Measurements from ENCODE around the gene NELFB. TPM values are rescaled to one million over a fixed set of nuclear protein-coding genes. Genes with fewer than 3 reads are reported as not detected.
A peak's percentile ranks its signal among the peaks of the same experiment; 100 is the strongest.

NELFB gene
- 10 to 100 TPM; 70.8 to 75.3 TPM for total RNA-seq

GRCh38 chr9:137254624-137255447, at the start of gene NELFB:
Gene NELFB, plus strand, starts transcription at chr9:137255327.
- DNase-seq (peak; percentile 96), ATAC-seq (peak; percentile 86)
- Mint-ChIP-seq H3K36me3 (peaks cover 12% of the 10 kb centered on the region), H3K4me1 (peaks cover 17% of the 10 kb centered on the region), H3K4me3 (peak within 1 kb of the TSS; percentile 91), H3K9me3 (ENCODE audit: low read depth) (no peaks in the 10 kb centered on the region), H3K27ac (peak within 1 kb of the TSS; percentile 87), H3K27me3 (no peaks in the 10 kb centered on the region)
- CTCF ChIA-PET, result interaction anchor here (1.0 to 5.4 kb wide), 11 partner anchors 9 to 413 kb away, joined by 3 to 46 read pairs (median 4); partner anchors contain the start of genes AJM1, ANAPC2, CYSRT1 and EXD3

GRCh38 chr9:137206602-137207001, 48.5 kb upstream of the NELFB start:
- CTCF ChIA-PET, result interaction anchor here (1.0 to 8.1 kb wide), 5 partner anchors 16 to 34 kb away, joined by 4 to 55 read pairs (median 7); partner anchors contain the start of genes ANAPC2, RNF224, SSNA1 and TUBB4B
- Mint-ChIP-seq H3K9me3 (ENCODE audit: low read depth) (no peaks in the 10 kb centered on the region), H3K27me3 (no peaks in the 10 kb centered on the region), H3K4me1 (peaks cover 38% of the 10 kb centered on the region), H3K36me3 (peaks cover 17% of the 10 kb centered on the region), H3K4me3 (peak overlapping the region; percentile 96), H3K27ac (peak overlapping the region; percentile 94)
- DNase-seq (no peak), ATAC-seq (no peak)

GRCh38 chr9:137211532-137211931, 43.6 kb upstream of the NELFB start:
- H3K36me3 Mint-ChIP-seq, result peaks cover 14% of the 10 kb centered on the region
- CTCF ChIA-PET, result interaction anchor here (1.2 to 1.3 kb wide), 2 partner anchors 25 to 34 kb away, joined by 3 read pairs; no protein-coding TSS in a partner anchor

GRCh38 chr9:137212520-137212919, 42.6 kb upstream of the NELFB start:
- Mint-ChIP-seq H3K4me1 (peaks cover 2% of the 10 kb centered on the region), H3K4me3 (no peak overlapping the region), H3K9me3 (ENCODE audit: low read depth) (no peaks in the 10 kb centered on the region), H3K27me3 (no peaks in the 10 kb centered on the region), H3K36me3 (peaks cover 9% of the 10 kb centered on the region), H3K27ac (no peak overlapping the region)
- CTCF ChIA-PET, result interaction anchor here (1.2 to 1.3 kb wide), 2 partner anchors 24 to 35 kb away, joined by 3 read pairs; no protein-coding TSS in a partner anchor
- DNase-seq, result no peak
- ATAC-seq, result no peak

More at GRCh38 chr9:137211532-137211931, 43.6 kb upstream of the NELFB start:
- Mint-ChIP-seq H3K27me3 (no peaks in the 10 kb centered on the region), H3K9me3 (ENCODE audit: low read depth) (no peaks in the 10 kb centered on the region), H3K27ac (no peak overlapping the region), H3K4me1 (peaks cover 12% of the 10 kb centered on the region), H3K4me3 (no peak overlapping the region)
- DNase-seq, result no peak
- ATAC-seq, result no peak

- DNase-seq (no peak), ATAC-seq (no peak)
- Mint-ChIP-seq H3K27me3 (no peaks in the 10 kb centered on the region), H3K4me3 (no peak overlapping the region), H3K9me3 (ENCODE audit: low read depth) (no peaks in the 10 kb centered on the region), H3K4me1 (no peaks in the 10 kb centered on the region), H3K27ac (no peak overlapping the region), H3K36me3 (peaks cover 8% of the 10 kb centered on the region)
- CTCF ChIA-PET, result interaction anchor here (1.1 kb wide), 1 partner anchor 9 kb away, joined by 4 read pairs; the partner anchor contains the start of gene RNF208
Observed at GRCh38 chr9:137213160-137214060, 41.7 kb upstream of the NELFB start.

GRCh38 chr9:137214620-137215019, 40.5 kb upstream of the NELFB start:
- ATAC-seq (no peak), DNase-seq (no peak)
- Mint-ChIP-seq H3K4me1 (no peaks in the 10 kb centered on the region), H3K36me3 (peaks cover 4% of the 10 kb centered on the region), H3K27ac (no peak overlapping the region), H3K9me3 (ENCODE audit: low read depth) (no peaks in the 10 kb centered on the region), H3K27me3 (no peaks in the 10 kb centered on the region), H3K4me3 (no peak overlapping the region)
- CTCF ChIA-PET, result interaction anchor here (1.1 kb wide), 1 partner anchor 8 kb away, joined by 4 read pairs; the partner anchor contains the start of gene RNF208

GRCh38 chr9:137215196-137215986, 39.7 kb upstream of the NELFB start:
- H3K4me3 Mint-ChIP-seq, result no peak overlapping the region
- peaks cover 2% of the 10 kb centered on the region for H3K36me3 Mint-ChIP-seq
- no peaks in the 10 kb centered on the region for H3K4me1 Mint-ChIP-seq
- no peak overlapping the region for H3K27ac Mint-ChIP-seq
- DNase-seq (no peak), ATAC-seq (no peak)
- CTCF ChIA-PET, result no interaction called here
- no peaks in the 10 kb centered on the region for H3K27me3 Mint-ChIP-seq
- no peaks in the 10 kb centered on the region for H3K9me3 Mint-ChIP-seq (ENCODE audit: low read depth)

- DNase-seq, result no peak
- Mint-ChIP-seq H3K27me3 (no peaks in the 10 kb centered on the region), H3K4me1 (no peaks in the 10 kb centered on the region), H3K27ac (no peak overlapping the region), H3K9me3 (ENCODE audit: low read depth) (no peaks in the 10 kb centered on the region), H3K4me3 (no peak overlapping the region), H3K36me3 (no peaks in the 10 kb centered on the region)
- no peak for ATAC-seq
- CTCF ChIA-PET, result interaction anchor here (0.9 kb wide), 1 partner anchor 20 kb away, joined by 3 read pairs; no protein-coding TSS in a partner anchor
Observed at GRCh38 chr9:137216188-137216965, 38.8 kb upstream of the NELFB start.

- ATAC-seq (no peak), DNase-seq (no peak)
- CTCF ChIA-PET, result interaction anchor here (0.9 kb wide), 1 partner anchor 19 kb away, joined by 3 read pairs; no protein-coding TSS in a partner anchor
- H3K27ac Mint-ChIP-seq, result no peak overlapping the region
- no peaks in the 10 kb centered on the region for H3K36me3 Mint-ChIP-seq
- H3K27me3 Mint-ChIP-seq, result no peaks in the 10 kb centered on the region
- H3K4me3 Mint-ChIP-seq, result no peak overlapping the region
- no peaks in the 10 kb centered on the region for H3K4me1 Mint-ChIP-seq
- no peaks in the 10 kb centered on the region for H3K9me3 Mint-ChIP-seq (ENCODE audit: low read depth)
Observed at GRCh38 chr9:137217276-137218211, 37.6 kb upstream of the NELFB start.

GRCh38 chr9:137218212-137218753, 36.8 kb upstream of the NELFB start:
- Mint-ChIP-seq H3K4me3 (no peak overlapping the region), H3K36me3 (no peaks in the 10 kb centered on the region), H3K27me3 (no peaks in the 10 kb centered on the region), H3K9me3 (ENCODE audit: low read depth) (no peaks in the 10 kb centered on the region), H3K4me1 (peaks cover 4% of the 10 kb centered on the region), H3K27ac (no peak overlapping the region)
- DNase-seq (no peak), ATAC-seq (no peak)
- CTCF ChIA-PET, result no interaction called here

- Mint-ChIP-seq H3K36me3 (no peaks in the 10 kb centered on the region), H3K4me1 (peaks cover 4% of the 10 kb centered on the region), H3K4me3 (no peak overlapping the region), H3K27me3 (no peaks in the 10 kb centered on the region), H3K27ac (no peak overlapping the region), H3K9me3 (ENCODE audit: low read depth) (no peaks in the 10 kb centered on the region)
- CTCF ChIA-PET, result interaction anchor here (1.0 kb wide), 1 partner anchor 18 kb away, joined by 3 read pairs; no protein-coding TSS in a partner anchor
- ATAC-seq, result no peak
- DNase-seq, result no peak
Observed at GRCh38 chr9:137218754-137219271, 36.3 kb upstream of the NELFB start.

Data from activated CD8-positive, alpha-beta memory T cell treated with anti-CD3 and anti-CD28 coated beads, Interleukin-2, amount 10 ng/mL, durations not matched to agents 7 days and 5 days (primary cell).